Liver (tissue), 9 donors: ENCODE results near the gene KCNJ5. TPM values are rescaled to one million over a fixed set of nuclear protein-coding genes. Genes with fewer than 3 reads are reported as not detected.

ENCODE experiments used
- DNase-seq: peaks from one replicate; pipeline ENCODE4 v3.0.0-alpha.2; 2017; ENCODE audit warnings: low spot score
- H3K27ac ChIP-seq, 2 donors: one replicate each; pipeline ENCODE4 v1.7.0; 2013; ENCODE audit warnings: inconsistent platforms in 2 of 2, low read length in 2 of 2, control low read depth in 1 of 2, low read depth in 1 of 2, mild to moderate bottlenecking in 1 of 2
- H3K27me3 ChIP-seq, 4 donors: one replicate each; pipeline versions ENCODE4 v1.6.1 to v1.7.0; 2013; ENCODE audit warnings: low read length in 3 of 4, inconsistent platforms in 1 of 4, mild to moderate bottlenecking in 1 of 4, moderate library complexity in 1 of 4; ENCODE audit not compliant: control insufficient read depth in 4 of 4, insufficient read depth in 4 of 4
- H3K36me3 ChIP-seq, 4 donors: one replicate each; pipeline versions ENCODE4 v1.6.1 to v1.7.0; 2013; ENCODE audit warnings: low read length in 3 of 4, mild to moderate bottlenecking in 3 of 4, low read depth in 1 of 4, moderate library complexity in 1 of 4; ENCODE audit not compliant: control insufficient read depth in 4 of 4, insufficient read depth in 3 of 4
- H3K4me1 ChIP-seq, 4 donors: one replicate each; pipeline versions ENCODE4 v1.6.1 to v1.7.0; 2013; ENCODE audit warnings: low read length in 3 of 4, mild to moderate bottlenecking in 3 of 4, moderate library complexity in 1 of 4; ENCODE audit not compliant: control insufficient read depth in 4 of 4, insufficient read depth in 4 of 4
- H3K4me3 ChIP-seq, 3 donors: one replicate each; pipeline versions ENCODE4 v1.6.1 to v1.7.0; 2013; ENCODE audit warnings: low read length in 3 of 3, control low read depth in 1 of 3, low read depth in 1 of 3, mild to moderate bottlenecking in 1 of 3
- H3K9ac ChIP-seq, 2 donors: one replicate each; pipeline ENCODE4 v1.7.0; 2013; ENCODE audit warnings: low read length in 2 of 2, mild to moderate bottlenecking in 2 of 2, moderate library complexity in 2 of 2, control low read depth in 1 of 2, low read depth in 1 of 2
- H3K9me3 ChIP-seq, 4 donors: one replicate each; pipeline versions ENCODE4 v1.6.1 to v1.7.0; 2013; ENCODE audit warnings: low read length in 3 of 4; ENCODE audit not compliant: control insufficient read depth in 4 of 4
- CTCF ChIP-seq: fragments of 150-350 bp; IDR thresholded peaks from 2 replicates; pipeline ENCODE4 v1.5.1; 2017; ENCODE audit warnings: improper control_type of control experiment, low read depth, low read length; ENCODE audit not compliant: missing input control
- EGR1 ChIP-seq, 2 donors: IDR thresholded peaks; 2 replicates each; pipeline ENCODE4 v1.6.1; 2016 to 2018; ENCODE audit warnings: antibody characterized with exemption in 2 of 2, low read depth in 2 of 2
- FOXA1 ChIP-seq: IDR thresholded peaks from 2 replicates; pipeline ENCODE4 v1.6.1; 2016; ENCODE audit warnings: antibody characterized with exemption
- FOXA2 ChIP-seq: IDR thresholded peaks from 2 replicates; pipeline ENCODE4 v1.6.1; 2016; ENCODE audit warnings: antibody characterized with exemption
- GABPA ChIP-seq, 2 donors: IDR thresholded peaks in 1 of 2; conservative IDR thresholded peaks in 1 of 2; 2 replicates each; pipeline ENCODE4 v1.6.1; 2016; ENCODE audit warnings: antibody characterized with exemption in 2 of 2, mild to moderate bottlenecking in 1 of 2, moderate library complexity in 1 of 2
- HNF4A ChIP-seq, 2 donors: conservative IDR thresholded peaks; 2 replicates each; pipeline ENCODE4 v1.6.1; 2016; ENCODE audit warnings: antibody characterized with exemption in 2 of 2, mild to moderate bottlenecking in 2 of 2
- HNF4G ChIP-seq: IDR thresholded peaks from 2 replicates; pipeline ENCODE4 v1.6.1; 2016; ENCODE audit warnings: antibody characterized with exemption
- JUND ChIP-seq, 2 donors: IDR thresholded peaks; 2 replicates each; pipeline ENCODE4 v1.6.1; 2016; ENCODE audit warnings: antibody characterized with exemption in 2 of 2
- NR2F2 ChIP-seq: IDR thresholded peaks from 2 replicates; pipeline ENCODE4 v1.6.1; 2016; ENCODE audit warnings: antibody characterized with exemption
- RAD21 ChIP-seq, 2 donors: IDR thresholded peaks; 2 replicates each; pipeline ENCODE4 v1.6.1; 2016; ENCODE audit warnings: antibody characterized with exemption in 2 of 2, mild to moderate bottlenecking in 2 of 2
- REST ChIP-seq: IDR thresholded peaks from 2 replicates; pipeline ENCODE4 v1.6.1; 2016; ENCODE audit warnings: antibody characterized with exemption, mild to moderate bottlenecking
- RXRA ChIP-seq, 2 donors: IDR thresholded peaks; 2 replicates each; pipeline ENCODE4 v1.6.1; 2017 to 2018; ENCODE audit warnings: antibody characterized with exemption in 2 of 2, mild to moderate bottlenecking in 1 of 2
- SP1 ChIP-seq: IDR thresholded peaks from 2 replicates; pipeline ENCODE4 v1.6.1; 2018; ENCODE audit warnings: antibody characterized with exemption, mild to moderate bottlenecking
- TAF1 ChIP-seq: conservative IDR thresholded peaks from 2 replicates; pipeline ENCODE4 v1.6.1; 2016; ENCODE audit warnings: antibody characterized with exemption, mild to moderate bottlenecking
- YY1 ChIP-seq: IDR thresholded peaks from 2 replicates; pipeline ENCODE4 v1.6.1; 2016; ENCODE audit warnings: antibody characterized with exemption, mild to moderate bottlenecking
- ZBTB33 ChIP-seq: IDR thresholded peaks from 2 replicates; pipeline ENCODE4 v1.6.1; 2016; ENCODE audit warnings: antibody characterized with exemption
- WGBS: extraction: QIAGEN DNeasy Blood & Tissue Kit; methylation state at CpG from one replicate; pipeline ENCODE4 v1.1.7; 2013; 5-methylcytosine and 5-hydroxymethylcytosine counted together
- polyA plus RNA-seq, 2 donors: library from polyadenylated mRNA; stranded (reverse) in 1 of 2; unstranded in 1 of 2; fragments of 200-250 nt in 1 of 2; fragments of >200 nt in 1 of 2; fragmentation: Nextera tagmentation in 1 of 2; extraction: Ambion mirVana in 1 of 2; gene quantifications; one replicate each; pipeline versions ENCODE4 v1.2.1 to v1.2.3, GENCODE V29; 2013 to 2015
- total RNA-seq, 2 donors: library from RNA; depleted of rRNA; stranded (reverse); fragments of >200 nt; gene quantifications; one replicate each; pipeline ENCODE4 v1.2.3, GENCODE V29; 2014
- TF ChIP-seq, protein P1 (sequence below): IDR thresholded peaks from 2 replicates; pipeline ENCODE4 v1.6.1; 2016; ENCODE audit warnings: antibody characterized with exemption
- TF ChIP-seq, protein P2 (sequence below): IDR thresholded peaks from 2 replicates; pipeline ENCODE4 v1.6.1; 2016; ENCODE audit warnings: antibody characterized with exemption
- donor health status: healthy.
- donor health status: healthy.
- donor health status: healthy.
- donor health status: healthy.
- donor health status: healthy.

The KCNJ5 gene
- total and polyA plus RNA-seq, 4 donors, result 0.04 to 0.08 (median 0.06) TPM

DNA sequence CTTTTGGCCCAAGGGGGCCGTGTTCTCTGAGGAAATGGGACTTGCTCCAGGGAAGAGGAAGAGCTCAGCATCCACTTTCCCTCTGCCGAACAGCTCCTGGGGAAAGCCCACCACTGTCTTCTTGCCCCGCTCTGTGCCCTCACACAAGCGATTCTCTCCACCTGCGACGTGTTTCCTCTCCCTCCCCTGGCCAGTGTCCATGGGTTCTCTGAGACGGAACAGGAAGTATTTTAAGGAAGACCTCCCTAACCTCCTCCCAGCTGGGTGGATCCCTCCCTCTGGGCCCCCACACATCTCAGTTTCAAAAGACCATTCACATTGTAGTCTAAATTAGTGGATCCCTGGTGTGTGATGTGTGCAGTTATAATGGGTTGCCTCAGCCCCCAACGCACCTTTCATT lies 50.0 kb downstream of the KCNJ5 start:
- Histone ChIP-seq H3K27me3 (no peaks in the 10 kb centered on the region), H3K4me1 (no peaks in the 10 kb centered on the region), H3K9me3 (no peaks in the 10 kb centered on the region), H3K4me3 (no peak overlapping the region), H3K27ac (no peak overlapping the region), H3K36me3 (no peaks in the 10 kb centered on the region), H3K9ac (no peak overlapping the region)
- DNase-seq, result no peak
- TF ChIP-seq, protein P1, sequence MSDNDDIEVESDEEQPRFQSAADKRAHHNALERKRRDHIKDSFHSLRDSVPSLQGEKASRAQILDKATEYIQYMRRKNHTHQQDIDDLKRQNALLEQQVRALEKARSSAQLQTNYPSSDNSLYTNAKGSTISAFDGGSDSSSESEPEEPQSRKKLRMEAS, result no peak
- TF ChIP-seq JUND (IDR thresholded peaks at IDR 0.05) (no peak), HNF4A (conservative IDR thresholded peaks at IDR 0.05) (no peak), YY1 (no peak), GABPA (IDR thresholded peaks at IDR 0.05 in 1 of 2, conservative IDR thresholded peaks at IDR 0.05 in 1 of 2) (no peak), EGR1 (IDR thresholded peaks at IDR 0.05; ENCODE audit: low read depth in 2 of 2) (no peak), NR2F2 (no peak), RXRA (IDR thresholded peaks at IDR 0.05) (no peak), HNF4G (no peak), ZBTB33 (no peak), SP1 (no peak), RAD21 (IDR thresholded peaks at IDR 0.05) (no peak), CTCF (no peak), FOXA2 (no peak), FOXA1 (no peak), TAF1 (no peak), REST (no peak)
- TF ChIP-seq, protein P2, sequence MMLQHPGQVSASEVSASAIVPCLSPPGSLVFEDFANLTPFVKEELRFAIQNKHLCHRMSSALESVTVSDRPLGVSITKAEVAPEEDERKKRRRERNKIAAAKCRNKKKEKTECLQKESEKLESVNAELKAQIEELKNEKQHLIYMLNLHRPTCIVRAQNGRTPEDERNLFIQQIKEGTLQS, result no peak
- 77% methylated on average over 8 of the region's 8 CpGs for WGBS
